Omental fat pad (tissue), 4 donors: ENCODE data around the gene YPEL1. TPM values are rescaled to one million over a fixed set of nuclear protein-coding genes. Genes with fewer than 3 reads are reported as not detected.
"Not testable (repeated sequence)": the region's sequence is repeated elsewhere in the genome, so short reads cannot be mapped to it uniquely, and the experiment has no call there.

Source experiments
- ATAC-seq: fragments of 150-250 bp; one replicate; pipeline ENCODE4 v1.9.1; 2016; ENCODE audit warnings: mild to moderate bottlenecking, moderate library complexity; ENCODE audit not compliant: low FRiP score
- DNase-seq: peaks from one replicate; pipeline ENCODE4 v3.0.0-alpha.2; 2019; ENCODE audit warnings: low spot score
- CTCF ChIP-seq, 3 donors: fragments of 450-650 bp; IDR thresholded peaks; one replicate each; pipeline ENCODE4 v1.5.1; 2016 to 2017; ENCODE audit warnings: antibody characterized with exemption in 3 of 3, mild to moderate bottlenecking in 3 of 3, moderate library complexity in 2 of 3
- total RNA-seq, 4 donors: library from RNA; depleted of rRNA; stranded (reverse); fragments of >200 nt; gene quantifications; one replicate each; pipeline ENCODE4 v1.1.0, GENCODE V29; 2016

YPEL1 gene
- total RNA-seq, 4 donors from 2014 or later, result 2.0 to 5.4 (median 3.7) TPM

DNA sequence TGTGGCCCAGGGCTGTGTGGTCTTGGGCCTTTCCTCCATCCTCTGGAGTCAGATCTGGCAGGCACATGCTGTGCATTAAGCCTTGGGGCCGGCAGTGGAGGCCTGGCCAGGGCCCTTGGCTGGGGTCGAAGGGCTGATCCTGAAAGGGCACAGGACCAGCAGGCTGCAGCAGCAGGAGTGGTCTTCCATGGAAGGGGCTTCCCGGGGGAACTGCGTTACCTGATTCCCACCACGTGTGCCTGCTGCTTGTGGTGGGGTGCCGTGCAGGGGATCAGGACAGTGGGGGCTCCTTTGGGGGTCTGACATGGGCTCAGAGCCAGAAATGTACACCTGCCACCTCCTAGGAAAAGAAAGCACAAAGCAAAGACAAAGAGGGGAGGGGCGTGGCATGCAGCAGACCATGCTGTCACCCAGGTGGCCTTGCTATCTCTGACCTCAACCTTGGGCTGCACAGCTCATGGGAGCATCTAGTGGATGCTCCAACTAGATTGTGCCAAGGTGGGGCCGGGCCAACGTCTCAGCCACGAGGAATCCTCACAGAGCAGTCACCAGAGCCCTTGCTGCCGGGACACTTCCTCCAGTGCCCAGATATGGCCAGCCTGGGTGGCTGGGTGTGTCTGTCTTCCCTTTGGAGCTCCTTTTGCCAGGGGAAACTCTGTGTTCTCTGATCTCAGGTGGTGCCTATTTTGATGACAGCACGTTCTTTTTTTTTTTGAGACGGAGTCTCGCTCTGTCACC is 17.9 kb upstream of the YPEL1 start:
- ATAC-seq, result no peak
- DNase-seq, result no peak
- no peak for TF ChIP-seq CTCF (IDR thresholded peaks at IDR 0.05)

- no peak for DNase-seq
- no peak for TF ChIP-seq CTCF (IDR thresholded peaks at IDR 0.05)
- ATAC-seq, result no peak
These were observed 16.7 kb upstream of the YPEL1 start for GRCh38 chr22:21752276-21752675.

GRCh38 chr22:21745948-21746347 is 10.4 kb upstream of the YPEL1 start:
- TF ChIP-seq CTCF (IDR thresholded peaks at IDR 0.05), result no peak
- no peak for DNase-seq

GRCh38 chr22:21744917-21745316 is 9.3 kb upstream of the YPEL1 start:
- not testable (repeated sequence) for ATAC-seq, DNase-seq

More at GRCh38 chr22:21745948-21746347, 10.4 kb upstream of the YPEL1 start:
- ATAC-seq, result no peak

- ATAC-seq (no peak), DNase-seq (no peak)
- no peak for TF ChIP-seq CTCF (IDR thresholded peaks at IDR 0.05)
These were observed 6.2 kb upstream of the YPEL1 start for GRCh38 chr22:21741790-21742189.

- ATAC-seq, result no peak
- TF ChIP-seq CTCF (IDR thresholded peaks at IDR 0.05), result no peak
- no peak for DNase-seq
These were observed 5.5 kb upstream of the YPEL1 start for GRCh38 chr22:21741059-21741458.

DNA sequence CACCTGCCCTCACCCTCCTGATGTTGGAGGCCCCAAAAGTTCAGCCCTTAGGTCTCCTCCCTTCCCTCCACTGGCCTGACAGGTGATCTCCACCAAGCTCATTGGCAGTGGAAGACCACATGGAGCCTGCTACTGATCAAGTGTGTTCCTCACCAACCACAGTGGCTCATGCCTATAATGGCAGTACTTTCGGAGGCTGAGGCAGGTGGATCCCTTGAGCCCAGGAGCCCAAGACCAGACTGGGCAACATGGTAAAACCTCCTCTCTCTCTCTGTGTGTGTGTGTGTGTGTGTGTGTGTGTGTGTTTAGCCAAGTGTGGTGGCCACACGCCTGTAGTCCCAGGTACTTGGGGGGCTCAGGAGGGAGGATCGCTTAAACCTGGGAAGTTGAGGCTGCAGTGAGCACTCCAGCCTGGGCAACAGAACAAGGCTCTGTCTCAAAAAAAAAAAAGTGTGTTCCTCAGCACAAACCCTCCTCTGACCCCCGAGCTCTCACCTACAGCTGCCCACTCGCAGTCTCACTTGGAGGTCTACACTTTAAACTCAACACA is 4.3 kb upstream of the YPEL1 start:
- DNase-seq (no peak), ATAC-seq (no peak)
- no peak for TF ChIP-seq CTCF (IDR thresholded peaks at IDR 0.05)
